Keratinocyte (primary cell): ENCODE measurements around the gene RCCD1. TPM values are rescaled to one million over a fixed set of nuclear protein-coding genes. Genes with fewer than 3 reads are reported as not detected.

Source experiments
- DNase-seq: peaks from one replicate; pipeline ENCODE4 v3.0.0-alpha.2; 2011; ENCODE audit warnings: low read depth, missing footprints, low spot score
- FAIRE-seq: peaks from 2 replicates; lab custom pipeline; 2011; peaks lifted over from hg19 to GRCh38; lab: Jason Lieb, UNC
- H2AFZ ChIP-seq: 2 replicates; pipeline ENCODE4 v1.6.0; 2012; ENCODE audit warnings: low read length, control low read depth, inconsistent platforms; ENCODE audit not compliant: control insufficient read depth
- H3K27ac ChIP-seq: 2 replicates; pipeline ENCODE4 v1.5.1; 2011; ENCODE audit warnings: low read length; ENCODE audit not compliant: control insufficient read depth, insufficient read depth
- H3K27me3 ChIP-seq: 3 replicates; pipeline ENCODE4 v1.6.0; 2011; ENCODE audit warnings: low read length; ENCODE audit not compliant: control insufficient read depth, insufficient read depth; ENCODE audit errors: extremely low read depth
- H3K36me3 ChIP-seq, 2 experiments: 2 replicates in 1 of 2; 3 replicates in 1 of 2; pipeline ENCODE4 v1.5.1; 2011; ENCODE audit warnings: low read length in 2 of 2, mild to moderate bottlenecking in 1 of 2; ENCODE audit not compliant: control insufficient read depth in 2 of 2, insufficient read depth in 2 of 2; ENCODE audit errors: extremely low read depth in 1 of 2
- H3K4me1 ChIP-seq: 3 replicates; pipeline ENCODE4 v1.5.1; 2011; ENCODE audit warnings: low read length; ENCODE audit not compliant: control insufficient read depth, insufficient read depth; ENCODE audit errors: extremely low read depth
- H3K4me2 ChIP-seq: 3 replicates; pipeline ENCODE4 v1.6.0; 2011; ENCODE audit warnings: low read depth, low read length; ENCODE audit not compliant: control insufficient read depth, insufficient read depth; ENCODE audit errors: extremely low read depth
- H3K4me3 ChIP-seq, 3 experiments: fragments of 200-600 bp in 1 of 3; sonication (generic) in 1 of 3; 2 replicates in 2 of 3; 3 replicates in 1 of 3; pipeline ENCODE4 v1.5.1; 2011 to 2016; ENCODE audit warnings: low read length in 3 of 3, mild to moderate bottlenecking in 3 of 3, control low read depth in 2 of 3, inconsistent platforms in 1 of 3, low read depth in 1 of 3, mixed read lengths in 1 of 3, mixed run types in 1 of 3, moderate library complexity in 1 of 3; ENCODE audit not compliant: control insufficient read depth in 2 of 3, insufficient read depth in 2 of 3; ENCODE audit errors: extremely low read depth in 1 of 3
- H3K79me2 ChIP-seq: 2 replicates; pipeline ENCODE4 v1.6.0; 2012; ENCODE audit warnings: low read length; ENCODE audit not compliant: control insufficient read depth, insufficient read depth
- H3K9ac ChIP-seq: 3 replicates; pipeline ENCODE4 v1.6.0; 2011; ENCODE audit warnings: low read length; ENCODE audit not compliant: control insufficient read depth, insufficient read depth; ENCODE audit errors: extremely low read depth
- H3K9me1 ChIP-seq: 3 replicates; pipeline ENCODE4 v1.6.0; 2011; ENCODE audit warnings: low read length; ENCODE audit not compliant: control insufficient read depth, insufficient read depth; ENCODE audit errors: extremely low read depth
- H3K9me3 ChIP-seq: 2 replicates; pipeline ENCODE4 v1.5.1; 2012; ENCODE audit warnings: low read depth, low read length; ENCODE audit not compliant: control insufficient read depth
- H4K20me1 ChIP-seq: 3 replicates; pipeline ENCODE4 v1.6.0; 2011; ENCODE audit warnings: low read length; ENCODE audit not compliant: control insufficient read depth, insufficient read depth; ENCODE audit errors: extremely low read depth
- CTCF ChIP-seq, 3 experiments: IDR thresholded peaks in 1 of 3; conservative IDR thresholded peaks in 1 of 3; optimal IDR thresholded peaks in 1 of 3; 2 replicates in 2 of 3; 3 replicates in 1 of 3; pipeline versions ENCODE3 to v1.5.1; 2011; ENCODE audit warnings: low read length in 3 of 3, mild to moderate bottlenecking in 3 of 3, moderate library complexity in 2 of 3, control low read depth in 1 of 3, inconsistent platforms in 1 of 3; ENCODE audit not compliant: insufficient read depth in 2 of 3; ENCODE audit errors: extremely low read depth in 1 of 3
- EZH2 ChIP-seq: IDR thresholded peaks from one replicate; pipeline ENCODE4 v1.6.1; 2012; ENCODE audit warnings: inconsistent platforms, mild to moderate bottlenecking, low read length, moderate library complexity
- dilution Hi-C: fragments of 300-500 bp; cut with MboI; formaldehyde crosslinking; loops from one replicate; pipeline ENCODE4 v1.7.0; 2020; ENCODE audit warnings: low sequenced_read_pairs; ENCODE audit not compliant: extremely low pct_ligation_motif_present
- polyA plus RNA-seq, 5 experiments: library from polyadenylated mRNA; depleted of rRNA in 3 of 5; stranded (reverse) in 3 of 5; stranded (forward) in 1 of 5; unstranded in 1 of 5; fragments of >200 nt; gene quantifications; 1 replicate in 1 of 5; 2 replicates in 3 of 5; 3 replicates in 1 of 5; pipeline versions ENCODE4 v1.2.1 to v1.2.3, GENCODE V29; 2011 to 2012; ENCODE audit warnings: missing spikeins in 2 of 5, low read depth in 1 of 5, low replicate concordance in 1 of 5

The RCCD1 gene
- polyA plus RNA-seq, 1 donor (not counting 4 experiments of a cell fraction or from before 2014, with no cell fraction given), result 7.8 TPM

GRCh38 chr15:90950676-90951075 is 4.0 kb upstream of the RCCD1 start:
- Histone ChIP-seq H3K4me3 (no peak overlapping the region), H3K4me1 (peaks cover 9% of the 10 kb centered on the region), H3K9me1 (no peaks in the 10 kb centered on the region), H3K9ac (no peak overlapping the region), H3K9me3 (no peaks in the 10 kb centered on the region), H3K27ac (no peak overlapping the region), H3K27me3 (no peaks in the 10 kb centered on the region), H4K20me1 (no peaks in the 10 kb centered on the region), H3K79me2 (no peaks in the 10 kb centered on the region), H3K36me3 (peaks cover 39 to 46% of the 10 kb centered on the region in 2 experiments), H2AFZ (no peak overlapping the region), H3K4me2 (no peak overlapping the region)
- DNase-seq (no peak), FAIRE-seq (no peak)
- dilution Hi-C loops, result no loop called here
- TF ChIP-seq EZH2 (no peak), CTCF (optimal IDR thresholded peaks at IDR 0.05 in 1 of 3, IDR thresholded peaks at IDR 0.05 in 1 of 3, conservative IDR thresholded peaks at IDR 0.05 in 1 of 3; ENCODE audit: extremely low read depth in 1 of 3, insufficient read depth in 2 of 3, low read length in 3 of 3) (no peak)

- Histone ChIP-seq H3K27ac (no peak overlapping the region), H3K9me3 (no peaks in the 10 kb centered on the region)
These were observed 1.6 kb upstream of the RCCD1 start for GRCh38 chr15:90952901-90953677.

More at GRCh38 chr15:90952901-90953677, 1.6 kb upstream of the RCCD1 start:
- H3K9ac ChIP-seq, result no peak overlapping the region
- H3K4me3 ChIP-seq, result no peak overlapping the region
- DNase-seq (no peak), FAIRE-seq (no peak)
- no peaks in the 10 kb centered on the region for H3K9me1 ChIP-seq
- no peaks in the 10 kb centered on the region for H3K27me3 ChIP-seq
- no peaks in the 10 kb centered on the region for H3K79me2 ChIP-seq
- H3K4me2 ChIP-seq, result no peak overlapping the region
- dilution Hi-C loops, result no loop called here
- no peak overlapping the region for H2AFZ ChIP-seq
- H3K4me1 ChIP-seq, result peaks cover 21% of the 10 kb centered on the region
- no peaks in the 10 kb centered on the region for H4K20me1 ChIP-seq
- H3K36me3 ChIP-seq, result peaks cover 22 to 31% of the 10 kb centered on the region in 2 experiments
- no peak for TF ChIP-seq CTCF (optimal IDR thresholded peaks at IDR 0.05 in 1 of 3, IDR thresholded peaks at IDR 0.05 in 1 of 3, conservative IDR thresholded peaks at IDR 0.05 in 1 of 3; ENCODE audit: extremely low read depth in 1 of 3, insufficient read depth in 2 of 3, low read length in 3 of 3)
- no peak for TF ChIP-seq EZH2
